Lower leg skin (tissue), 3 donors: ENCODE data around the gene MYPOP.

ENCODE experiments used
- POLR2A ChIP-seq, 2 donors: fragments of 450-650 bp; IDR thresholded peaks; one replicate each; pipeline ENCODE4 v1.6.1; 2016 to 2017; ENCODE audit warnings: antibody characterized with exemption in 2 of 2, mild to moderate bottlenecking in 1 of 2, moderate library complexity in 1 of 2
- TF ChIP-seq, protein P1 (sequence below), 3 donors: fragments of 450-650 bp; IDR thresholded peaks; one replicate each; pipeline ENCODE4 v1.5.1; 2016; ENCODE audit warnings: antibody characterized with exemption in 3 of 3, mild to moderate bottlenecking in 3 of 3, moderate library complexity in 2 of 3

DNA sequence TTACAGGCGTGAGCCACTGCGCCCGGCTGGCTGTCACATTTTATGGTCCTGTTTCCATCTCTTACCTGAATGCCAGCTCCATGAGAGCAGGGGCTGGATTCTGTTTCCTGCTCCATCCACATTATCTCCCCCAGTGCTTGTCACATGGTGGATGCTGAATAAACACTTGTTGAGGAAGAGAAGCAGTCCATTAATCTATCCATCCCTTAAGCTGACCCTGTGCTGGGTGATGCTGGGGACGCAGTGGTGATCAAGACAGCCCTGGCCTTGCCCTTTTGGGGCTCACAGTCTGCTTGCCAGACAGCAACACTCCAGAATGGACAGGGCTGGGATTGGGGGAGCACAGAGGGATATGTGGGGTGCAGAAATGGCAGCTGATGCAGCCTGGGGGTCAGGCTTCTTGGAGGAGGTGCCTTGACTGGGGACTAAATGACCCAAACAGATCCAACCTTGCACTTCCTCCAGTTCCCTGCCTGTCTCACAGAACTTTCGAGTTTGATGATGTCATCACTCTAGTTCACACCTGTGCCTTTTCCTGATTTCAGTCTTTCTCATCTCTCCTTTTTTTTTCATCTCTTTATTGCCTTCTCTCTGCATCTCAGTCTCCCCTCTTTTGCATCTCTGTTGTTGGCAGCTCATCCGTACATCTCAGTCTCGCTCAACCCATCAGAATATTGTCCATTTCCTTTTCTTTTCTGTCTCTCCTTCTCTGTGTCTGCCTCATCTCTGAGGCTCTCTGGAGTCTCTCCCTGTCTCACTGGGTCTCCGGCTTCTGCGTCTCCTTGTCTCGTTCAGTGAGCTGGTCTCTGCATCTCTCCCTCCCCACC, 21.1 kb downstream of the MYPOP start:
- TF ChIP-seq, protein P1, sequence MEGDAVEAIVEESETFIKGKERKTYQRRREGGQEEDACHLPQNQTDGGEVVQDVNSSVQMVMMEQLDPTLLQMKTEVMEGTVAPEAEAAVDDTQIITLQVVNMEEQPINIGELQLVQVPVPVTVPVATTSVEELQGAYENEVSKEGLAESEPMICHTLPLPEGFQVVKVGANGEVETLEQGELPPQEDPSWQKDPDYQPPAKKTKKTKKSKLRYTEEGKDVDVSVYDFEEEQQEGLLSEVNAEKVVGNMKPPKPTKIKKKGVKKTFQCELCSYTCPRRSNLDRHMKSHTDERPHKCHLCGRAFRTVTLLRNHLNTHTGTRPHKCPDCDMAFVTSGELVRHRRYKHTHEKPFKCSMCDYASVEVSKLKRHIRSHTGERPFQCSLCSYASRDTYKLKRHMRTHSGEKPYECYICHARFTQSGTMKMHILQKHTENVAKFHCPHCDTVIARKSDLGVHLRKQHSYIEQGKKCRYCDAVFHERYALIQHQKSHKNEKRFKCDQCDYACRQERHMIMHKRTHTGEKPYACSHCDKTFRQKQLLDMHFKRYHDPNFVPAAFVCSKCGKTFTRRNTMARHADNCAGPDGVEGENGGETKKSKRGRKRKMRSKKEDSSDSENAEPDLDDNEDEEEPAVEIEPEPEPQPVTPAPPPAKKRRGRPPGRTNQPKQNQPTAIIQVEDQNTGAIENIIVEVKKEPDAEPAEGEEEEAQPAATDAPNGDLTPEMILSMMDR (IDR thresholded peaks at IDR 0.05): no peak
- no peak for TF ChIP-seq POLR2A (IDR thresholded peaks at IDR 0.05)
